DMS153 (cell line): ENCODE measurements around the gene PLXNA3.

Source experiments
- DNase-seq: peaks from one replicate; lab custom pipeline; 2025; lab: John Stamatoyannopoulos, UW

PLXNA3 gene

DNA sequence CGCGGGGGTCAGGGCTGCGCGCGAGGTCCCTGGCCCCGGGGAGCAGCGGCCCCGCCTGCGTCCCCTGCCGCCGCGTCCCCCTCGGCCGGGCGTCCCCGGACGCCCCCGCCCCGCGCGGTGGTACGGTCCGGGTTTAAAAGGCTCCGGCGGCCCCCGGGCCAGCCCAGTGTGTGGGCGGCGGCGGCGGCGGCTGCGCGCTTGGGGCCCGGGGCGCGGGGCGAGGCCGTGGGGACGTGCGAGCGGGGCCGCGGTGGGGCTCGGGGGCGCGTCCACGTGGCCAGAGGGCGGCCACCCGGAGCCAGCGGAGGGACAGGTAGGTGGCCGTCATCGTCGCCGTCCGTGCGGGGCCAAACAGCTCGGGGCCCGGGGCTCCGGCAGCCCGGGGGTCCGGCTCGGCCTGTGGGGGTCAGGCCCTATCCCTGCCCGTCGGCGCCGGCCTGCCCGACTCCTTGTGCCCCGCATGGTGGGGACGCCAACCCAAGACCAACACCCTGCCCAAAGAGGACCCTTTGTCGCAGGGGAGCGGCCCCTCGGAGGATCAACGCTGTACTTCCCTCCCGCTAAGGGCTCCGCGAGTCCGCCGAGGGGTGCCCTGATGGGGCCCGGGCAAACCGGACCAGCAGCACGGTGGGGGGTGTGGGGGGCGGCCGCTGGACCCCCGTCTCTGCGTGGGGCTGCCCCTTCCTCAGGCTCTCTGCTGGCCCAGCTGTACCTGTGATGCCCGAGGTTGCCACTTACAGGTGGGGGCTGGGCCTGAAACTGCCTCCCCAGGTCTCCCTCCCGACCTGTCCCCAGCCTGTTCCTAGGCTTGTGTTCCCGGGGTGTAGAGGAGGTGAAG is at the start of gene PLXNA3:
Gene PLXNA3 (plus strand): TSS at position 166 of the 838 bp plus-strand sequence. CDS start 1,903 bp downstream, outside the sequence.
- no peak for DNase-seq

DNA sequence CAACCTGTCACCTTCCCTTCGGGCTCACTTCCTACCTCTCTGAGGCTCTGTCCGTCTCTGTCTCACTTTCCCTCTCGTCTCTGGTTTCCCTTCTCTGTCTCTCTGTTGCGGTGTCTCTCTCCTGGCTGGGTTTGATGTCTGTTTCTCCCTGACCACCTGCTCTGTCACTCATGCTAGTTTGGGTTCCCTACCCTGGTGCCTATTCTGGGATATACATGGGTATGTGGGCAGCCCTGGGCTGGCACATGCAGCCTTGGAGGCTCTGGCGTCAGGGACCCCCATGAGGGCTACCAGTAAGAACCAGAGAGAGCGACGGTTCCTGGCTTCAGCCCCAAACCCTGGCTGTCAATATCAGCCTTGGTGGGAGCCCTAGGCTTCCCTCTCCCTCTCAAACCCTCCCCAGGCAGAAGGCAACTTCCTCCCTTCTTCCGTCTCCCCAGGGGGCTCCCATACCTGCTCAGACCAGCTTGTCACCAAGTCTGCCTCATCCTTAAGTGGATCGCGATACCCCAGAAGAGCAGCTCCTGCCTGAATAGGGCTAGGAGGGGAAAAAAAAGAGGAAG is 49.3 kb upstream of the PLXNA3 start:
- no peak for DNase-seq

DNA sequence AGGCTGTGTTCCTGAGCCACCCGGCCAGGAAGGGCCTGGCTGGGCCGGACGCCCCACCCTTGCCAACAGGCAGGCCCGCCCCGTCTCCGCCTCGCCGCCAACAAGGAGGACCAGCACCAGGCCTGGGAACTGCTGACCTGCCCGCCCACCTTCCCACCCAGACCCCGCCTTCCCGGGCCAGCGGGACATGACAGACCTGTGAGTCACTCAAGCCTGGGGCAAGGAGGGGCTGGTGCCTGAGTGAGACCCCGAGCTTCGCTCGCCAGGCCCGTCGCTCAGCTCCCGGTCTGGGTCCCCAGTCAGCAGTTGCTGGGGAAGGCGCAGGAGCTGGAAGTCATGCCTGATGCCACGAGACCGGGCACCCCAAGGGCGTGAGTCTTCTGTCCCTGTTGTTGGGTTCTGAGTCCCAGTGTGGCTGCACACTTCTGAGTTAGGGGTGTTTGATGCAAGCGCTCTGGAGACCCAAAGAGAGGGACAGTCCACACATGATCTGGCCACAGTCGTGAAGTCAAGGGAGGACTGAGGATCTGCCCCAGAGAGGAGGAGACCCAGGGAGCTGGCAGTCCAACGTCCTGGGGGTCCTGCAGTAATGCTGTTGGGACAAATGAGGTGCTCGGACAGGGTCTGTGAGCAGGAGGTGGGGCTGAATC is 48.7 kb upstream of the PLXNA3 start, which contains the start of gene DNASE1L1:
Gene DNASE1L1 (minus strand): TSS at position 33 of the 650 bp plus-strand sequence. CDS start 3,686 bp downstream, outside the sequence.
- no peak for DNase-seq

GRCh38 chrX:154411981-154412340 is 46.1 kb upstream of the PLXNA3 start:
- peak; percentile 37 for DNase-seq

DNA sequence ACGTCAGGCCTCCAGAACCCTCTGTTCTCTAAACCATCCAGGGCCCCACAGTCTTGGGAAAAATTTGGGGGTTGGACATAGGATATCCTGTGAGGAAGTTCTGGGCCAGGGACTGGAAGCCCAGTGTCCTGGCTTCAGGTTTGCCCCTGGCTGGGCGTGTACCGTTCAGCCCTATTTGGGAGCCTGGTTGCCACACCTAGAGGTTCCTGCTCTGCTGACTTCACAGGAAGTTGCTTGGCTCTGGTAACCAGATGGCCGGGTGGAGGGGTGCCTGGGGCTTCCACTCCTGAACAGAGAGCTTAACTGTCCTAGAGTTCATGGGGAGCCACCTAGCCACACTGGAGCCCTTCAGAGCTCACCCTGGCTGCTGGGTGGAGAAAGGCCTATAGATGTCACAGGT is 45.6 kb upstream of the PLXNA3 start:
- DNase-seq, result no peak

- DNase-seq, result no peak
These were observed 44.9 kb upstream of the PLXNA3 start for GRCh38 chrX:154413142-154413541.

DNA sequence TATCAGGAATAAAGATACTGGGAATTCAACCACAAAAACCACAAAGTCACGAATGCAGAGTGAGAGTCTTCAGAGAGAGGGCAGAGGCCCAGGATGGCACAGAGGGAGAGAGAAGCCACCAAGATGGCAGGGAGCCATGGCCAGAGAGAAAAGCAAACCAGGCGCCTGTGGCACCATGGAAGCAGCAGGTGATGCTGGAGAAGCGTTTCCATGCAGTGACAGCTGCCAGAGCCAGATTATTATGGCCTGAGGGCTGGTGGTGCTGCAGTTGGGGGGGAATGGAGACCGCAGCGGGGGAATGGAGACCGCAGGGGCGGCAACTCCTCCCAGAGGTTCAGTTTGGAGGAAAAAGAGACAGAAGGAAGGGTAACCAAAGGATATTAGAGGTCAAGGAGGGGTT is 40.9 kb upstream of the PLXNA3 start:
- no peak for DNase-seq

- no peak for DNase-seq
These were observed 38.9 kb upstream of the PLXNA3 start for GRCh38 chrX:154419189-154419588.

DNA sequence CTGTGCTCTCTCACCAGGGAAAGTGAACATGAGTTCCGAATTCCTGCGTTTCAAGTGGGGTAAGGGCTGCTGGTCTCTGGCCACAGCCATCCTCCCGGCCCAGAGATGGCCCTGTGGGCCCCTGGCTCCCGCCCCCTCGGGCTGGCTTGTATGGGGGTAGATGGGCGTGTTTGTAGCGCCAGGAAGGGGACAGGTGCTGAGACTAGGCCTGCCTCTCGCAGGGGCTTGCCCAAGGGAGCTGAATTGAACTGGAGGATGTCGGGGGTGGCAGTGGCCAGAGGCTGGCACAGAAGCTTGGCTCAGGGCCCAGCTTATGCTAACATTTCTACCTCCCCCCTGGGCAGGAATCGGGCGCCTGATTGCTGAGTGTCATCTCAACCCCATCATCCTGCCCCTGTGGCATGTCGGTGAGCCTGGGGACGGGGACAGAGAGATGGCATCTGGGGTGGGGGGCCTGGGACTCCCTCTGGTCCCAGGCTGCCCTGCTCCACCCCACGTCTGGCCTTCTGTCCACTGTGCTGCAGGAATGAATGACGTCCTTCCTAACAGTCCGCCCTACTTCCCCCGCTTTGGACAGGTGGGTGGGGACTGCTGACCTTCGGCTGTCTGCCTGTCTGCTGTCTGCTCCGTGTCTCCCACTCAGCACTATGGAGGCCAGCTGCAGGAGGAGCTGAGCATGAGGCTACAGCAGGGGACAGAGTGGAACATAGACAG is 38.2 kb upstream of the PLXNA3 start:
- no peak for DNase-seq

GRCh38 chrX:154420402-154420756 is 37.7 kb upstream of the PLXNA3 start:
- DNase-seq, result no peak

GRCh38 chrX:154426916-154427770 is 30.9 kb upstream of the PLXNA3 start:
- DNase-seq, result no peak

DNA sequence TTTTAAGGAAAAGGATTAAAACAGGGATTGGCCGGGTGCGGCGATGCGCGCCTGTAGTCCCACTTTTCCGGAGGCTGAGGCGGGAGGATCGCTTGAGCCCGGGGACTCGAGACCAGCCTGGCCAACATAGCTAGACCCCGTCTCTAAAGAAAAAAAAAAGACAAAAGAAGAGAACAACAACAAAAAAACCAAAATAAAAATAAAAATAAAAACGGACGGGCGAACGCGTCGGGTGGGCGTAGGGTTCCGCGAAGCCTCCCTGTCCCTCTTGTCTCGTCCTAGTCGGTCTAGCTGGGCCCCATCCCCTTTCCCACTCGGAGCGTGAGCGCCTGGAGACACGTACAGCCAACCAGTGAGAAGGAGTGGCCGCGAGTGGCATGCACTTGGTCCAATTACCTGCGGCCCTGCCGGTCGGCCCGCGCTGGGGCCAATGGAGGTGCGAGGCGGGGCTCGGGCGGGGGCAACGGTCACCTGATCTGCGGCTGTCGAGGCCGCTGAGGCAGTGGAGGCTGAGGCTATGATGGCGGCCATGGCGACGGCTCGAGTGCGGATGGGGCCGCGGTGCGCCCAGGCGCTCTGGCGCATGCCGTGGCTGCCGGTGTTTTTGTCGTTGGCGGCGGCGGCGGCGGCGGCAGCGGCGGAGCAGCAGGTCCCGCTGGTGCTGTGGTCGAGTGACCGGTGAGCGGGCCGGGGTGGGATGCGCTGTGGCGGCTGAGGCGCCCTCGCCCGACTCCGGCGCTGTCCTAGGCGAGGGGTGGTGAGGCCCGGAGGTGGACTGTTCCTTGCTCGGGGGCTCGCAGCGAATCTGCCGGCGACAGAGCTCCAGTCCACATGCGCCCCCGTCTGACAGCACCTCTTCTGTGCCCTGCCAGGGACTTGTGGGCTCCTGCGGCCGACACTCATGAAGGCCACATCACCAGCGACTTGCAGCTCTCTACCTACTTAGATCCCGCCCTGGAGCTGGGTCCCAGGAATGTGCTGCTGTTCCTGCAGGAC is 29.6 kb upstream of the PLXNA3 start, which contains the start of gene ATP6AP1:
Gene ATP6AP1 (plus strand): TSS at position 502 of the 996 bp plus-strand sequence. CDS start 16 bp downstream, at position 518.
- peak; percentile 94 for DNase-seq

DNA sequence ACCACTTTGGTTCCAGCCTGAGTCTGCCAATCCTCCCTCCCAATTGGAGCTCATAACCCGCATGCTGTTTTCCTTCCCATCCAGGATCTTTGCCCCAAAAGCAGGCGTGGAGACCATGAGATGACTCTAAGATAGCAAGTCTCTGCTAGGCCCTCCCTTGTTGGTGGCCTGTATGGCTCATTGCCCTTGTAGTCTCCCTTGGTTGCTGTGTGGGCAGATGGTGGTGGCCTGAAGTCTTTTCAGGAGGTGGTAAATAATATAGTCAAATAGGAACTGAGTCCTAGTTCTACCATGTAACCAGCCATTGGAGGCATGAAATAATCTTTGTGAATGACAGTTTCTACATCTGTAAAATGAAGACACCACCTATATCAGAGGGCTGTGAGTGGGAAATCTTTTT is 28.4 kb upstream of the PLXNA3 start:
- DNase-seq, result no peak

DNA sequence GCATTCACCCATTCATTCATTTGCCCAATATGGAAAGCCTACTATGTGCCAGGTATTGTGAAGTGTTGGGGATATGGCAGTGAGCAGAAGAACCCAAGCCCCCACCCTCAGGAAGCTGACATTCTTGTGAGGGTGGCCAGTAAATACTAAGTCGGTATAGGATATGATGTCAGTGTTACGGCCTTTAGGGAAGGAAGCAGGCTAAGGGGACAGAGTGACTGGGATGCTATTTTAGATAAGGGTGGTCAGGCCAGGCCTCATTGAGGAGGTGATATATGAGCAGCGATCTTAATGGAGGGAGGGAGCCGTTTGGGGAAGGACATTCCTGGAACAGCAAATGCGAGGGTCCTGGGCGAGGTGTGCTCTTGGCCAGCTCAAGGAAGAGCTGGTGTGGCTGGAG is 27.6 kb upstream of the PLXNA3 start:
- DNase-seq, result no peak

DNA sequence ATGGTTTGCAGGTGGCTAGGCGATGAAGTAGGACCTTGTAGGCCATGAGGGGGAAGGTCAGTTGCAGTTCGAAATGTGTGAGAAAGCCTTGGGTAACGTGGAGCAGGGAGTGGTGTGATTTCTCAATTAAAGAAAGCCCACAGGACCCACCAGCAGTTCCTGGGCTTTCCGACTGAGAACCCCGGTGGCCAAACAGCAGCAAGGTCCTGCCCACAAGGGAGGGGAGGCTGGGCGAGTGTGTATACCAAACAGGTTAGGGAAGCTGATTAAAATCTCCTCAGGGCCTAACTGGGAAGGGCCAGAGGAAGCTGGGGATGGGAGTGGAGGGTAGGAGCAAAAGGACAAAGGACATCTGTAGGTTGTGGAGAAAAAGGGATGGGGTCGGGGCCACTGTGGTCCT is 27.2 kb upstream of the PLXNA3 start:
- DNase-seq, result no peak

DNA sequence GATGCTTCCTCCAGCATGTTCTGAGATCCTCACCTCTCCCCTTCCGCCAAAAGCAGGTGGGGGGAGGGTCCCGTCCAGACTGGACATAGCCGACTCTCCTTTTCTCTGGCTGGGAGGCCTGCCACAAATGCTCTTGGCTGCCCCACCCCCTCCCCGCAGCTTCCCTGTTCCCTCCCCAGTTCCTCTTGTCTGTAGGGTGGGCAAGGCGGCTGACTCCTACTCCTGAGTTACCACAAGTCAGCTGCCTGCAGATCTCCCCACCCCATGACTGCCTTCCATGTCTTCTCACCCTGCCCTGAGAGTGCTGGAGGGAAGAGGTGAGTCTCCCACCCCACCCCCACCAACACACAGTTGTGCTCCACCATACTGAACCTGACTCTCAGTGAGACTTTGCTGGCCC is 26.7 kb upstream of the PLXNA3 start:
- DNase-seq, result no peak

GRCh38 chrX:154432210-154432609 is 25.9 kb upstream of the PLXNA3 start:
- DNase-seq, result no peak

DNA sequence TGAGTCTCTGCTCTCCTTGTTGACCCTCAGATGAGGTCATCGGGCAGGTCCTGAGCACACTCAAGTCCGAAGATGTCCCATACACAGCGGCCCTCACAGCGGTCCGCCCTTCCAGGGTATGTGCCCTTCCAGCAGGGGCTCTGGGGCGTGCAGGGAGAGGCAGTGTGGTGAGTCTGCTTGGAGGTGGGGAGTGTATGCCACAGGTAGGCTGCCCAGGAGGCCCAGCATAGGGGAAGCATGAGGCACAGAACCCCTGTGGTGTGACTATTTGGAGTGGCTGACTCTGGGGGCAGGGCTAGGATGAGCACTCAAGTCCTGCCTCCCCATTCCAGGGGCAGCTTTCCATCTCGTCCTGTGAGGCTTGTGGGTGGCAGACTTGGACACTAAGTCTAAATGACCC is 24.5 kb upstream of the PLXNA3 start:
- no peak for DNase-seq

- no peak for DNase-seq
These were observed 23.5 kb upstream of the PLXNA3 start for GRCh38 chrX:154434394-154435168.
